GM18498 (cell line): ENCODE data around the gene FAHD2A.
"Not testable (repeated sequence)": the region's sequence is repeated elsewhere in the genome, so short reads cannot be mapped to it uniquely, and the experiment has no call there.

Experiments used
- ATAC-seq: cut with Tn5 transposase; IDR thresholded peaks from one replicate; pipeline ENCODE4 v1.9.1; 2021; ENCODE audit warnings: mild to moderate bottlenecking, moderate library complexity; ENCODE audit not compliant: unreplicated experiment

FAHD2A gene

GRCh38 chr2:95375532-95376150 is 26.9 kb upstream of the FAHD2A start:
- ATAC-seq: no peak

- no peak for ATAC-seq
Observed at GRCh38 chr2:95376311-95377215, 25.9 kb upstream of the FAHD2A start.

GRCh38 chr2:95377216-95378123 is 25.0 kb upstream of the FAHD2A start:
- no peak for ATAC-seq

GRCh38 chr2:95378281-95378680 is 24.2 kb upstream of the FAHD2A start:
- not testable (repeated sequence) for ATAC-seq

- ATAC-seq: no peak
Observed at GRCh38 chr2:95379371-95379831, 23.1 kb upstream of the FAHD2A start.

- no peak for ATAC-seq
Observed at GRCh38 chr2:95380280-95380679, 22.2 kb upstream of the FAHD2A start.

GRCh38 chr2:95380731-95381130 is 21.8 kb upstream of the FAHD2A start:
- no peak for ATAC-seq

- ATAC-seq: no peak
Observed at GRCh38 chr2:95381212-95382191, 21.0 kb upstream of the FAHD2A start.

- ATAC-seq: no peak
Observed at GRCh38 chr2:95382192-95382591, 20.3 kb upstream of the FAHD2A start.

- no peak for ATAC-seq
Observed at GRCh38 chr2:95382686-95383634, 19.5 kb upstream of the FAHD2A start.

- no peak for ATAC-seq
Observed at GRCh38 chr2:95383635-95384027, 18.9 kb upstream of the FAHD2A start.

- ATAC-seq: no peak
Observed at GRCh38 chr2:95384854-95385569, 17.5 kb upstream of the FAHD2A start.

- no peak for ATAC-seq
Observed at GRCh38 chr2:95385570-95385984, 16.9 kb upstream of the FAHD2A start.

GRCh38 chr2:95386031-95386430 is 16.5 kb upstream of the FAHD2A start:
- ATAC-seq: no peak

GRCh38 chr2:95387358-95387757 is 15.2 kb upstream of the FAHD2A start:
- ATAC-seq: no peak

GRCh38 chr2:95388091-95388692 is 14.3 kb upstream of the FAHD2A start:
- no peak for ATAC-seq

- ATAC-seq: no peak
Observed at GRCh38 chr2:95388856-95389244, 13.7 kb upstream of the FAHD2A start.
